Measurements from ENCODE around the gene METTL8.

- TF ChIP-seq CTCF (conservative IDR thresholded peaks at IDR 0.05; ENCODE audit: low read depth in 2 of 2) (peak; percentile 66 to 76), POLR2AphosphoS5 (IDR thresholded peaks at IDR 0.05; ENCODE audit: low read depth) (peak; percentile 74), EZH2phosphoT487 (IDR thresholded peaks at IDR 0.05; ENCODE audit: unreplicated experiment) (no peak), CREB1 (CRISPR knock-in tag; IDR thresholded peaks at IDR 0.05; ENCODE audit: low read depth) (no peak), ZNF114 (CRISPR knock-in tag; IDR thresholded peaks at IDR 0.05) (no peak)
These were observed at the start of gene METTL8 for GRCh38 chr2:171433763-171434012.
